Measurements from ENCODE around the gene LBR.

The LBR gene

GRCh38 chr1:225470211-225471108, 42.6 kb upstream of the LBR start:
- TF ChIP-seq SNAI2 (CRISPR knock-in tag; IDR thresholded peaks at IDR 0.05) (no peak), ARNTL (CRISPR knock-in tag; IDR thresholded peaks at IDR 0.05; ENCODE audit: borderline replicate concordance, low read depth) (no peak), ZNF70 (CRISPR knock-in tag; IDR thresholded peaks at IDR 0.05) (no peak), ZNF8 (CRISPR knock-in tag; IDR thresholded peaks at IDR 0.05) (no peak), ZNF565 (CRISPR knock-in tag; conservative IDR thresholded peaks at IDR 0.05; ENCODE audit: low read depth) (no peak), CSDC2 (CRISPR knock-in tag; IDR thresholded peaks at IDR 0.05) (no peak), BACH2 (CRISPR knock-in tag; IDR thresholded peaks at IDR 0.05; ENCODE audit: borderline replicate concordance) (no peak), ZC3H10 (CRISPR knock-in tag; IDR thresholded peaks at IDR 0.05) (no peak), TCF4 (CRISPR knock-in tag; IDR thresholded peaks at IDR 0.05; ENCODE audit: borderline replicate concordance) (no peak), PPARA (CRISPR knock-in tag; IDR thresholded peaks at IDR 0.05; ENCODE audit: borderline replicate concordance) (no peak), POU6F1 (CRISPR knock-in tag; IDR thresholded peaks at IDR 0.05; ENCODE audit: borderline replicate concordance, low read depth) (no peak), TSHZ2 (CRISPR knock-in tag; IDR thresholded peaks at IDR 0.05) (no peak), GLIS3 (CRISPR knock-in tag; IDR thresholded peaks at IDR 0.05) (no peak), ZFP30 (CRISPR knock-in tag; IDR thresholded peaks at IDR 0.05) (no peak)

GRCh38 chr1:225469051-225469450, 41.2 kb upstream of the LBR start:
- TF ChIP-seq SNAI2 (CRISPR knock-in tag; IDR thresholded peaks at IDR 0.05) (no peak), ZNF565 (CRISPR knock-in tag; conservative IDR thresholded peaks at IDR 0.05; ENCODE audit: low read depth) (no peak), PATZ1 (CRISPR knock-in tag; IDR thresholded peaks at IDR 0.05; ENCODE audit: borderline replicate concordance) (no peak), OSR1 (CRISPR knock-in tag; IDR thresholded peaks at IDR 0.05) (no peak), ZC3H10 (CRISPR knock-in tag; IDR thresholded peaks at IDR 0.05) (no peak), ZNF70 (CRISPR knock-in tag; IDR thresholded peaks at IDR 0.05) (no peak), RARB (CRISPR knock-in tag; IDR thresholded peaks at IDR 0.05) (no peak), ZNF8 (CRISPR knock-in tag; IDR thresholded peaks at IDR 0.05) (no peak), TOX (CRISPR knock-in tag; IDR thresholded peaks at IDR 0.05; ENCODE audit: borderline replicate concordance) (no peak), ZFP3 (CRISPR knock-in tag; IDR thresholded peaks at IDR 0.05) (no peak), BACH2 (CRISPR knock-in tag; IDR thresholded peaks at IDR 0.05; ENCODE audit: borderline replicate concordance) (no peak), ZFP30 (CRISPR knock-in tag; IDR thresholded peaks at IDR 0.05) (no peak), PPARA (CRISPR knock-in tag; IDR thresholded peaks at IDR 0.05; ENCODE audit: borderline replicate concordance) (no peak), ISL1 (CRISPR knock-in tag; IDR thresholded peaks at IDR 0.05) (no peak), CSDC2 (CRISPR knock-in tag; IDR thresholded peaks at IDR 0.05) (no peak)
- no peak for ATAC-seq

More at GRCh38 chr1:225470211-225471108, 42.6 kb upstream of the LBR start:
- no peak for ATAC-seq

GRCh38 chr1:225468270-225469020, 40.6 kb upstream of the LBR start:
- no peak for ATAC-seq
- TF ChIP-seq GLIS3 (CRISPR knock-in tag; IDR thresholded peaks at IDR 0.05) (no peak), ARNTL (CRISPR knock-in tag; IDR thresholded peaks at IDR 0.05; ENCODE audit: borderline replicate concordance, low read depth) (no peak), PATZ1 (CRISPR knock-in tag; IDR thresholded peaks at IDR 0.05; ENCODE audit: borderline replicate concordance) (no peak), ZFP3 (CRISPR knock-in tag; IDR thresholded peaks at IDR 0.05) (no peak), TCF4 (CRISPR knock-in tag; IDR thresholded peaks at IDR 0.05; ENCODE audit: borderline replicate concordance) (no peak), ZNF8 (CRISPR knock-in tag; IDR thresholded peaks at IDR 0.05) (no peak), OSR1 (CRISPR knock-in tag; IDR thresholded peaks at IDR 0.05) (no peak), ISL1 (CRISPR knock-in tag; IDR thresholded peaks at IDR 0.05) (no peak), CSDC2 (CRISPR knock-in tag; IDR thresholded peaks at IDR 0.05) (no peak), TSHZ2 (CRISPR knock-in tag; IDR thresholded peaks at IDR 0.05) (no peak), RARB (CRISPR knock-in tag; IDR thresholded peaks at IDR 0.05) (no peak), ZFP30 (CRISPR knock-in tag; IDR thresholded peaks at IDR 0.05) (no peak), POU6F1 (CRISPR knock-in tag; IDR thresholded peaks at IDR 0.05; ENCODE audit: borderline replicate concordance, low read depth) (no peak)
